22Rv1 (cell line): ENCODE data around the gene CNTNAP3.
"Not testable (repeated sequence)": the region's sequence is repeated elsewhere in the genome, so short reads cannot be mapped to it uniquely, and the experiment has no call there.

ENCODE experiments used
- CTCF ChIP-seq: fragments of 450-650 bp; IDR thresholded peaks from 2 replicates; pipeline ENCODE4 v1.5.1; 2017; ENCODE audit warnings: mild to moderate bottlenecking
- ZFX ChIP-seq: fragments of 450-650 bp; IDR thresholded peaks from 2 replicates; pipeline ENCODE4 v1.6.1; 2017; ENCODE audit warnings: antibody characterized with exemption, borderline replicate concordance

GRCh38 chr9:39279995-39280394 lies 8.0 kb downstream of the CNTNAP3 start:
- TF ChIP-seq CTCF, ZFX: not testable (repeated sequence)
